ENCODE measurements around the gene PDK2. TPM values are rescaled to one million over a fixed set of nuclear protein-coding genes. Genes with fewer than 3 reads are reported as not detected.

The PDK2 gene
- 12.9 and 17.0 TPM in 2 replicates for total RNA-seq (2012; rRNA removed)

GRCh38 chr17:50094753-50095619 is at the start of gene PDK2:
PDK2 (plus strand) TSS chr17:50095351; CDS start chr17:50095436, 85 bp downstream.
- Histone ChIP-seq H3K9ac (ENCODE audit: low read depth, low read length) (peak within 1 kb of the TSS; percentile 75), H3K9me3 (replicated peaks; ENCODE audit: low read length) (no peaks in the 10 kb centered on the region), H3K27me3 (ENCODE audit: control insufficient read depth, insufficient read depth, low read length) (no peaks in the 10 kb centered on the region), H3K36me3 (ENCODE audit: insufficient read depth, low read length) (peaks cover 29% of the 10 kb centered on the region), H3K4me3 (ENCODE audit: low read length) (peak within 1 kb of the TSS; percentile 79), H3K4me2 (ENCODE audit: low read length) (peak within 1 kb of the TSS; percentile 88), H3K4me1 (ENCODE audit: control insufficient read depth, insufficient read depth, low read length) (peaks cover 17% of the 10 kb centered on the region)

GRCh38 chr17:50046179-50046578 is 49.0 kb upstream of the PDK2 start:
- no peaks in the 10 kb centered on the region for H3K36me3 ChIP-seq (ENCODE audit: insufficient read depth, low read length)
- no peak overlapping the region for H3K4me2 ChIP-seq (ENCODE audit: low read length)
- H3K4me1 ChIP-seq (ENCODE audit: control insufficient read depth, insufficient read depth, low read length) = peaks cover 69% of the 10 kb centered on the region
- H3K27me3 ChIP-seq (ENCODE audit: control insufficient read depth, insufficient read depth, low read length) = no peaks in the 10 kb centered on the region
- H3K4me3 ChIP-seq (ENCODE audit: low read length) = no peak overlapping the region
- no peak overlapping the region for H3K9ac ChIP-seq (ENCODE audit: low read depth, low read length)
- H3K9me3 ChIP-seq (replicated peaks; ENCODE audit: low read length) = no peaks in the 10 kb centered on the region

- no peaks in the 10 kb centered on the region for H3K27me3 ChIP-seq (ENCODE audit: control insufficient read depth, insufficient read depth, low read length)
- H3K4me1 ChIP-seq (ENCODE audit: control insufficient read depth, insufficient read depth, low read length) = peaks cover 74% of the 10 kb centered on the region
- H3K9ac ChIP-seq (ENCODE audit: low read depth, low read length) = peak overlapping the region; percentile 48
These were observed 48.5 kb upstream of the PDK2 start for GRCh38 chr17:50046667-50047066.

GRCh38 chr17:50047083-50047482 is 48.1 kb upstream of the PDK2 start:
- H3K4me3 ChIP-seq (ENCODE audit: low read length) = no peak overlapping the region

More at GRCh38 chr17:50046667-50047066, 48.5 kb upstream of the PDK2 start:
- Histone ChIP-seq H3K4me3 (ENCODE audit: low read length) (no peak overlapping the region), H3K9me3 (replicated peaks; ENCODE audit: low read length) (no peaks in the 10 kb centered on the region), H3K4me2 (ENCODE audit: low read length) (no peak overlapping the region), H3K36me3 (ENCODE audit: insufficient read depth, low read length) (no peaks in the 10 kb centered on the region)

GRCh38 chr17:50047488-50048126 is 47.5 kb upstream of the PDK2 start:
- H3K9ac ChIP-seq (ENCODE audit: low read depth, low read length) = peak overlapping the region; percentile 48
- H3K9me3 ChIP-seq (replicated peaks; ENCODE audit: low read length) = no peaks in the 10 kb centered on the region
- peaks cover 83% of the 10 kb centered on the region for H3K4me1 ChIP-seq (ENCODE audit: control insufficient read depth, insufficient read depth, low read length)
- H3K4me3 ChIP-seq (ENCODE audit: low read length) = peak overlapping the region; percentile 19
- H3K4me2 ChIP-seq (ENCODE audit: low read length) = peak overlapping the region; percentile 38
- H3K36me3 ChIP-seq (ENCODE audit: insufficient read depth, low read length) = no peaks in the 10 kb centered on the region
- H3K27me3 ChIP-seq (ENCODE audit: control insufficient read depth, insufficient read depth, low read length) = no peaks in the 10 kb centered on the region

More at GRCh38 chr17:50047083-50047482, 48.1 kb upstream of the PDK2 start:
- peak overlapping the region; percentile 38 for H3K4me2 ChIP-seq (ENCODE audit: low read length)
- H3K9me3 ChIP-seq (replicated peaks; ENCODE audit: low read length) = no peaks in the 10 kb centered on the region
- H3K27me3 ChIP-seq (ENCODE audit: control insufficient read depth, insufficient read depth, low read length) = no peaks in the 10 kb centered on the region
- peaks cover 78% of the 10 kb centered on the region for H3K4me1 ChIP-seq (ENCODE audit: control insufficient read depth, insufficient read depth, low read length)
- H3K36me3 ChIP-seq (ENCODE audit: insufficient read depth, low read length) = no peaks in the 10 kb centered on the region
- H3K9ac ChIP-seq (ENCODE audit: low read depth, low read length) = peak overlapping the region; percentile 48

- no peaks in the 10 kb centered on the region for H3K9me3 ChIP-seq (replicated peaks; ENCODE audit: low read length)
- peak overlapping the region; percentile 38 for H3K4me2 ChIP-seq (ENCODE audit: low read length)
- H3K27me3 ChIP-seq (ENCODE audit: control insufficient read depth, insufficient read depth, low read length) = no peaks in the 10 kb centered on the region
- H3K36me3 ChIP-seq (ENCODE audit: insufficient read depth, low read length) = no peaks in the 10 kb centered on the region
- H3K9ac ChIP-seq (ENCODE audit: low read depth, low read length) = no peak overlapping the region
- peaks cover 87% of the 10 kb centered on the region for H3K4me1 ChIP-seq (ENCODE audit: control insufficient read depth, insufficient read depth, low read length)
- no peak overlapping the region for H3K4me3 ChIP-seq (ENCODE audit: low read length)
These were observed 46.9 kb upstream of the PDK2 start for GRCh38 chr17:50048146-50048720.

- H3K36me3 ChIP-seq (ENCODE audit: insufficient read depth, low read length) = no peaks in the 10 kb centered on the region
- H3K9ac ChIP-seq (ENCODE audit: low read depth, low read length) = no peak overlapping the region
- H3K9me3 ChIP-seq (replicated peaks; ENCODE audit: low read length) = no peaks in the 10 kb centered on the region
- peaks cover 87% of the 10 kb centered on the region for H3K4me1 ChIP-seq (ENCODE audit: control insufficient read depth, insufficient read depth, low read length)
- no peak overlapping the region for H3K4me2 ChIP-seq (ENCODE audit: low read length)
- no peaks in the 10 kb centered on the region for H3K27me3 ChIP-seq (ENCODE audit: control insufficient read depth, insufficient read depth, low read length)
- H3K4me3 ChIP-seq (ENCODE audit: low read length) = no peak overlapping the region
These were observed 46.2 kb upstream of the PDK2 start for GRCh38 chr17:50048988-50049387.

GRCh38 chr17:50049636-50050035 is 45.5 kb upstream of the PDK2 start:
- Histone ChIP-seq H3K4me2 (ENCODE audit: low read length) (no peak overlapping the region), H3K27me3 (ENCODE audit: control insufficient read depth, insufficient read depth, low read length) (no peaks in the 10 kb centered on the region), H3K36me3 (ENCODE audit: insufficient read depth, low read length) (no peaks in the 10 kb centered on the region), H3K4me1 (ENCODE audit: control insufficient read depth, insufficient read depth, low read length) (peaks cover 84% of the 10 kb centered on the region), H3K4me3 (ENCODE audit: low read length) (no peak overlapping the region), H3K9me3 (replicated peaks; ENCODE audit: low read length) (no peaks in the 10 kb centered on the region), H3K9ac (ENCODE audit: low read depth, low read length) (no peak overlapping the region)

GRCh38 chr17:50050431-50051032 is 44.6 kb upstream of the PDK2 start:
- Histone ChIP-seq H3K27me3 (ENCODE audit: control insufficient read depth, insufficient read depth, low read length) (no peaks in the 10 kb centered on the region), H3K9me3 (replicated peaks; ENCODE audit: low read length) (no peaks in the 10 kb centered on the region), H3K36me3 (ENCODE audit: insufficient read depth, low read length) (no peaks in the 10 kb centered on the region), H3K4me3 (ENCODE audit: low read length) (no peak overlapping the region), H3K9ac (ENCODE audit: low read depth, low read length) (no peak overlapping the region), H3K4me1 (ENCODE audit: control insufficient read depth, insufficient read depth, low read length) (peaks cover 83% of the 10 kb centered on the region), H3K4me2 (ENCODE audit: low read length) (peak overlapping the region; percentile 27)

- H3K4me1 ChIP-seq (ENCODE audit: control insufficient read depth, insufficient read depth, low read length) = peaks cover 83% of the 10 kb centered on the region
- H3K9ac ChIP-seq (ENCODE audit: low read depth, low read length) = peak overlapping the region; percentile 51
- H3K4me3 ChIP-seq (ENCODE audit: low read length) = peak overlapping the region; percentile 5
- H3K4me2 ChIP-seq (ENCODE audit: low read length) = peak overlapping the region; percentile 62
- H3K9me3 ChIP-seq (replicated peaks; ENCODE audit: low read length) = no peaks in the 10 kb centered on the region
- no peaks in the 10 kb centered on the region for H3K36me3 ChIP-seq (ENCODE audit: insufficient read depth, low read length)
- H3K27me3 ChIP-seq (ENCODE audit: control insufficient read depth, insufficient read depth, low read length) = no peaks in the 10 kb centered on the region
These were observed 44.0 kb upstream of the PDK2 start for GRCh38 chr17:50051082-50051576.

GRCh38 chr17:50051606-50052005 is 43.5 kb upstream of the PDK2 start:
- Histone ChIP-seq H3K4me3 (ENCODE audit: low read length) (peak overlapping the region; percentile 5), H3K27me3 (ENCODE audit: control insufficient read depth, insufficient read depth, low read length) (no peaks in the 10 kb centered on the region), H3K9me3 (replicated peaks; ENCODE audit: low read length) (no peaks in the 10 kb centered on the region), H3K4me1 (ENCODE audit: control insufficient read depth, insufficient read depth, low read length) (peaks cover 81% of the 10 kb centered on the region), H3K4me2 (ENCODE audit: low read length) (peak overlapping the region; percentile 62), H3K36me3 (ENCODE audit: insufficient read depth, low read length) (no peaks in the 10 kb centered on the region), H3K9ac (ENCODE audit: low read depth, low read length) (peak overlapping the region; percentile 51)
